Body of pancreas (tissue), 4 donors: ENCODE results near the gene INTS11.

Source experiments
- POLR2A ChIP-seq, 3 donors: fragments of 450-650 bp; IDR thresholded peaks; one replicate each; pipeline ENCODE4 v1.6.1; 2016; ENCODE audit warnings: antibody characterized with exemption in 3 of 3, mild to moderate bottlenecking in 2 of 3
- TF ChIP-seq, protein P1 (sequence below), 7 experiments: fragments of 450-650 bp in 4 of 7; fragments of 200-600 bp in 3 of 7; sonication (generic) in 3 of 7; IDR thresholded peaks; one replicate each; pipeline ENCODE4 v1.5.1; 2016 to 2019; ENCODE audit warnings: antibody characterized with exemption in 7 of 7

DNA sequence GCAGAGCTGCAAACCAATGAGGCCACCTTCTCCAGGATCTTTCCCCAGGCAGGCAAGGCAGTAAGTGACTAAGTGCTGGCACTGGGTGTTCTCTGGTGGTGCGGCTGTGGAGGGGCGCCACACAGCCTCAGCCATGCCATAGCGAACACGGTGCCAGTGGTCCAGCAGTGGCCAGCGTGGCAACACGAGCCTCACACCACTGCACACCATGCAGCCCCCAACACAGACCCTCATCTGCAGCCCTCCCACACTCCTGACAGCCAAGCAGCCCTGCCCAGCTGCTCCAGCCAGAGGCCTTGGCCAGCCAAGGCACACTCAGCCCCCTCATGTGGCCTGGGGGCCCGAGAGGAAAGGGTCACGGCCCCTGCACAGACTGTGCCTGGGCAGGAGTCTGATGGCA, 3.0 kb downstream of the INTS11 start:
- TF ChIP-seq, protein P1, sequence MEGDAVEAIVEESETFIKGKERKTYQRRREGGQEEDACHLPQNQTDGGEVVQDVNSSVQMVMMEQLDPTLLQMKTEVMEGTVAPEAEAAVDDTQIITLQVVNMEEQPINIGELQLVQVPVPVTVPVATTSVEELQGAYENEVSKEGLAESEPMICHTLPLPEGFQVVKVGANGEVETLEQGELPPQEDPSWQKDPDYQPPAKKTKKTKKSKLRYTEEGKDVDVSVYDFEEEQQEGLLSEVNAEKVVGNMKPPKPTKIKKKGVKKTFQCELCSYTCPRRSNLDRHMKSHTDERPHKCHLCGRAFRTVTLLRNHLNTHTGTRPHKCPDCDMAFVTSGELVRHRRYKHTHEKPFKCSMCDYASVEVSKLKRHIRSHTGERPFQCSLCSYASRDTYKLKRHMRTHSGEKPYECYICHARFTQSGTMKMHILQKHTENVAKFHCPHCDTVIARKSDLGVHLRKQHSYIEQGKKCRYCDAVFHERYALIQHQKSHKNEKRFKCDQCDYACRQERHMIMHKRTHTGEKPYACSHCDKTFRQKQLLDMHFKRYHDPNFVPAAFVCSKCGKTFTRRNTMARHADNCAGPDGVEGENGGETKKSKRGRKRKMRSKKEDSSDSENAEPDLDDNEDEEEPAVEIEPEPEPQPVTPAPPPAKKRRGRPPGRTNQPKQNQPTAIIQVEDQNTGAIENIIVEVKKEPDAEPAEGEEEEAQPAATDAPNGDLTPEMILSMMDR (IDR thresholded peaks at IDR 0.05), result no peak
- TF ChIP-seq POLR2A (IDR thresholded peaks at IDR 0.05), result no peak
